ENCODE measurements around the gene NME3.

Gene NME3

GRCh38 chr16:1721372-1721771, 50.0 kb downstream of the NME3 start:
- no peak for DNase-seq

All from NCI-H1105 treated with DMSO at 0.1 percent for 48 hours (cell line).